Upper lobe of left lung (tissue), 4 donors: ENCODE results near the gene GRIN2A.

ENCODE experiments used
- EP300 ChIP-seq, 4 donors: sonication (generic); formaldehyde crosslinking; IDR thresholded peaks; one replicate each; pipeline ENCODE4 v1.5.1; 2017; ENCODE audit warnings: antibody characterized with exemption in 4 of 4, control low read depth in 2 of 4
- POLR2A ChIP-seq, 4 donors: fragments of 450-650 bp; IDR thresholded peaks; one replicate each; pipeline ENCODE4 v1.5.1; 2016 to 2017; ENCODE audit warnings: antibody characterized with exemption in 4 of 4, mild to moderate bottlenecking in 2 of 4
- POLR2AphosphoS5 ChIP-seq, 2 donors: sonication (generic); formaldehyde crosslinking; IDR thresholded peaks; one replicate each; pipeline ENCODE4 v1.5.1; 2017; ENCODE audit warnings: antibody characterized with exemption in 2 of 2
- TF ChIP-seq, protein P1 (sequence below), 6 experiments: fragments of 450-650 bp in 4 of 6; fragments of 200-600 bp in 2 of 6; sonication (generic) in 2 of 6; IDR thresholded peaks; one replicate each; pipeline ENCODE4 v1.5.1; 2016 to 2019; ENCODE audit warnings: antibody characterized with exemption in 6 of 6

DNA sequence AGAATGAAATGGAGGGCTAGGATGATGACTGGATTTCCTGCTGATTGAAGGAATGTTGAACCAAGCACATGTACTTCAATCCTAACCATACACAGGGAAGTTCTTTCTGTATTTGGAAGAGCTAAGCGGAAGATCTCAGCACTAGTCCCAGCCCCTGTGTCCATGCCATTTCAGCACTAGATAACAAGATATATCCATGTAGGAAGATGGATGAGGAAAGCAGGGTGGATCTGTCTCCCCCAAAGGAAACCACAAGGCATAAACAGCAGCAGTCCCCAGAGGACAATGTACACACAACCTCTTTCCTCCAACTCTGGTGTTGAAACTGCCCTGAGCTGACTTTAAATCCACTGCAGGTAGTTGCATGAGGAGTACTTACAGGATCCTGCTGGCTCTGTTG is 75.1 kb downstream of the GRIN2A start:
- TF ChIP-seq EP300 (IDR thresholded peaks at IDR 0.05) (no peak), POLR2AphosphoS5 (IDR thresholded peaks at IDR 0.05) (no peak), POLR2A (IDR thresholded peaks at IDR 0.05) (no peak)
- TF ChIP-seq, protein P1, sequence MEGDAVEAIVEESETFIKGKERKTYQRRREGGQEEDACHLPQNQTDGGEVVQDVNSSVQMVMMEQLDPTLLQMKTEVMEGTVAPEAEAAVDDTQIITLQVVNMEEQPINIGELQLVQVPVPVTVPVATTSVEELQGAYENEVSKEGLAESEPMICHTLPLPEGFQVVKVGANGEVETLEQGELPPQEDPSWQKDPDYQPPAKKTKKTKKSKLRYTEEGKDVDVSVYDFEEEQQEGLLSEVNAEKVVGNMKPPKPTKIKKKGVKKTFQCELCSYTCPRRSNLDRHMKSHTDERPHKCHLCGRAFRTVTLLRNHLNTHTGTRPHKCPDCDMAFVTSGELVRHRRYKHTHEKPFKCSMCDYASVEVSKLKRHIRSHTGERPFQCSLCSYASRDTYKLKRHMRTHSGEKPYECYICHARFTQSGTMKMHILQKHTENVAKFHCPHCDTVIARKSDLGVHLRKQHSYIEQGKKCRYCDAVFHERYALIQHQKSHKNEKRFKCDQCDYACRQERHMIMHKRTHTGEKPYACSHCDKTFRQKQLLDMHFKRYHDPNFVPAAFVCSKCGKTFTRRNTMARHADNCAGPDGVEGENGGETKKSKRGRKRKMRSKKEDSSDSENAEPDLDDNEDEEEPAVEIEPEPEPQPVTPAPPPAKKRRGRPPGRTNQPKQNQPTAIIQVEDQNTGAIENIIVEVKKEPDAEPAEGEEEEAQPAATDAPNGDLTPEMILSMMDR (IDR thresholded peaks at IDR 0.05) = no peak
